ENCODE results near the gene TCF12.

DNA sequence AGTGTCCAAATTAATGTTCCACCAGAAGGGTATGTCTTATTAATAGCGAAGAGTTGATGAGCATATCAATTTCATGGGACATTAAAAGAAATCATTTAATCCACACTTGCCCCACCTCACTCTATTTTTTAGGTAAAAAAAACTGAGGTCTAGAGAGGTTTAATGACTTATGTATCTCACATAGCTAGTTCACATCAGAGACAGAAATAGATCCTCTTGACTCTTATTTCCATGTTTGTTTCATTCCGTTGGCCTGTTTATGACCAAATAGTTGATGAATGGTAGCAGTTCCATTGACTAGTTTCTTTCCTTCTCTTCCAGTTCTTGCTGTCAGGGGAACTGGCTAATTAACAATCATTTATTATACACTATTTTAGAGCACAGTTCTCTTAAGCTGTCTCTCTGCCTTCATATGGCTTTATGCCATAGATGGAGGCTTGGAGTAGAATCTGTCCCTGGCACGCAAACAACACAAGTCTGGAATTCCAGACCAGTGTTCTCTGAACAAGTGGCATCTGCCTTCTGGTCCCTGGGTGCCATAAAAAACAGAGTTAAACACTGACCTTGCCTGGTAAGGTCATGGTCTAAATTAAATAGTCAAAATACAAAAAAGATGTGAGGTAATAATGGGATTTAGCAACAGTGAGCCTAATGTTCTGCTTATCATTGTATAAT lies 237.9 kb downstream of the TCF12 start:
- TF ChIP-seq POLR2AphosphoS5 (IDR thresholded peaks at IDR 0.05), result no peak
- no peak for TF ChIP-seq CTCF (IDR thresholded peaks at IDR 0.05)
